Stimulated activated CD8-positive, alpha-beta memory T cell treated with anti-CD3 and anti-CD28 coated beads, Interleukin-12 subunit alpha, Interleukin-12 subunit beta, amount 100 ng/mL, for 1 hour (primary cell): Measurements from ENCODE around the gene RAB3B.
"Not testable (repeated sequence)": the region's sequence is repeated elsewhere in the genome, so short reads cannot be mapped to it uniquely, and the experiment has no call there.

Experiments
- DNase-seq: peaks from one replicate; pipeline ENCODE4 v3.0.0-alpha.2; 2020; ENCODE audit warnings: low read depth

Gene RAB3B

GRCh38 chr1:51989582-51990477 is 670 bp downstream of the RAB3B start:
- no peak for DNase-seq

DNA sequence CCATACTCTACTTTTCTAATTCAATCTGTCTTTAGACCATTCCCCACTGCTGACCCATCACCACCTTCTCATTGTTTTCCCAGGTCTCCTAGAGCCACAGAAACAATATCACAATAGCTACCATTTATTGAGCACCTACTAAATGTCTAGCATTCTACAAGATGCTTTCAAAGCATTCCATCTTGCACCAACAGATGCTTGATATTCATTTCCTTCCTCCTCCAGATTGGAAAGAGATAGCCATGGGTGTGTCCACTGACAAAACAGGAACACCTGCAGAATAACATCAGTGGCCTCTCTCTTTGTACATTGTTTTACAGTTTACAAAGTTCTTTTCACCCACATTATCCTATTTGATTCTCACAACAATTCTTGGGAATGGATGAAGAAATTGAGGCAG is 2.2 kb downstream of the RAB3B start:
- no peak for DNase-seq

DNA sequence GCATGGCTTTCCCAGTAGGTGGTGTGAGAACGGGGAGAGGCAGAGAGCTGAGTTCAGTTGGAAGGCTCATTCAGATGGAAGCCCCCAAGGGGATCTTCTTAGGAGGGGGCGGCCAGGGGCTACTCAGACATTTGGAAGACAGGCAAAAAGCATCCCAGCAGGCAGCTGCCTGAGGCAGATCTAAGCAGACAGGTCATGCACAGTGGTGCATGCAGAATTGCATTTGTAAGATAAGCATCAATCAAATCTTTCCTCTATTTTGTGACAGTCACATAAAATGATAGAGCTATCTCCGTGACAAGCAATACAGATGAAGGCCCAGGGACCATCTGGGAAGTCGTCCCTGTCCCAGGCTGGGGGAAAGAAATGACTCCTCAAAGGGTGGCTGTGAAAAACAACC is 3.8 kb downstream of the RAB3B start:
- no peak for DNase-seq

GRCh38 chr1:51982161-51982560 is 8.3 kb downstream of the RAB3B start:
- no peak for DNase-seq

- DNase-seq: no peak
Observed at GRCh38 chr1:51981555-51981954, 8.9 kb downstream of the RAB3B start.

GRCh38 chr1:51978099-51978498 is 12.4 kb downstream of the RAB3B start:
- no peak for DNase-seq

DNA sequence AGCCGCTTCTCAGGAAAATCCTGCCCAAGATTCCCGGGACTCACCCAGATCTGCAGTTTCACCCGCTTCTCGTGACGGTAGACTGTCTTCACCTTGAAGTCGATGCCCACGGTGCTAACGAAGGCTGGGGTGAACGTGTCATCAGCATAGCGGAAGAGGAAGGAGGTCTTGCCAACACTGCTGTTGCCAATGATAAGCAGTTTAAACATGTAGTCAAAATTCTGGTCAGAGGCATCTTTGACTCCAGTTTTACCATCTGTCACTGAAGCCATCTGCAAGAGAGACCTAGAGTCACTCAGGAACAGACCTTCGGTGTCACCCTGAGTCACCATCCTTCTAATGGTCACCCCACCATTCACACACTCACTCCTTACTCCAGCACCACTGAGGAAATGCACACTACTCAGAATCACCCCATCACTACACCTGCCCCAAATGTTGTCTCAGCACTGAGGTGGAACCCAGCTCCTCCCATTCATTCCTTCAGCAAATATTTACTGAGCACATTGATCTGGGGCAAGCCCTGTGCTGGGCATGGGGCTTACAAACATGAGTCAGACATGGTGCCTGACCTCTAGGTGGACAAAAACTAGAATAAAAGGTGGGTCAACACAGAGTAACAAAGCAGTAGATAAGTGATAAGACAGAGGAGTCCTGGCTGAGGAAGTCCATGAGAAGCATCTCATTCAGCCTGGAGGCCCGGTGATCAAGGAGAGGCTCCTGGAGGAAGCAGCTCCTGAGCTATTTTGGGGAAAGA is 13.5 kb downstream of the RAB3B start:
- DNase-seq: no peak

DNA sequence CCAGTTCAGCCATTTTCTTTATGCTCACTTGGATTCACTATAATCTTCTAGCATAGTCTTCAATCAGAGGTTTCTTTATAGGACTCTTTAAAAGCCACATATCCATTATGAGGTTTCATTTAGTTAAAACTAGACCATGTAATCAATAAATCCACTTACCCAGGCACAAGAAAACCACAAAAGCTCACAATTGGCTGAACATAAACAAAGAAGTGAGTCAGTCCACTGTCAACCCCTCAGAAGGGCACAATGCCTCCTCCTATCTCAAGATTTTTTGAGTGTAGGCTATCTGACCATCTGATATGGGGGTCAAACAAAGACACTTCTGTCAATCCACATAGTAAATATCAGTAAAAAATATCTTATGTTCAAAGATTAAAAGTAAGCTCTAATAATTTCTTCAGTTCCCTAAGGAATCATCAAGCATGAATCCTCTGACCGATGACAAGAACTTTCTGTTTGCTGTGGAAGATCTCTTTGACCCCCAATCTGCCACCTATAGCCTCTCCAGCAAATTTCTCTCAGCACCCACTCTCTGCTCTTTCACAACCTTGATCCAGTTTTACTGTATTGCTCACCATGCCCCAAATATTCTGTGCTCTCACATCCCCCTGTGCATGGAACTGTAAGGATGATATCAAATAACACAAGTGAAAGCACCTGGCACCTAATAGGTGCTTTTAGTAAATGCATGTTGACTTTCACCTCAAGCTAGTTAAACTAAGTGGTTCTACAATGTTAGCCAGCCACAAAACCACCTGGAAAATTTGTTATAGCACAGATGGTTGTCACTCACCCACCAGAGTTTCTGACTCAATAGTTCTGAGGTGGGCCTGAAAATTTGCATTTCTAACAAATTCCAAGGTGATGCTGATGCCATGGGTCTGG is 16.7 kb downstream of the RAB3B start:
- DNase-seq: no peak

- DNase-seq: no peak
Observed at GRCh38 chr1:51969038-51969705, 21.3 kb downstream of the RAB3B start.

DNA sequence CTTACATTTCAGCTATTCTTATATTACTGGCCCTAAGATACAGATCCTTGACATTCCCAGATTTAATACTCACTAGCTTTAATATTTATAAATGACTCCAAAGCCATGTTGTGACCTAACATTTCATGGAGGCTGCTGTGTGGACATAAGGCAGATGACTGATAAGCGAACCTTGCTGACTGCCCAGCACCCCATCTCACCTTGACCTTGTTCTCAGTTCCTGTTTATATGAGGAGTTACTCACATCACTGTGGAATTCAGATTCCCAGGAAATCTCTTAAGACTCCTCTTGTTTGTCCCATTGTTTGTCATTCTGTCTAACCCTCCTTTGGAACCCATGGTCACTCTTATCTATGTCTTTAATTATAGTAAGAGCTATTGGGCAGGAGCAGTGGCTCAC is 21.9 kb downstream of the RAB3B start:
- DNase-seq: no peak

- DNase-seq: not testable (repeated sequence)
Observed at GRCh38 chr1:51967213-51967791, 23.2 kb downstream of the RAB3B start.

GRCh38 chr1:51966559-51966958 is 23.9 kb downstream of the RAB3B start:
- DNase-seq: no peak

DNA sequence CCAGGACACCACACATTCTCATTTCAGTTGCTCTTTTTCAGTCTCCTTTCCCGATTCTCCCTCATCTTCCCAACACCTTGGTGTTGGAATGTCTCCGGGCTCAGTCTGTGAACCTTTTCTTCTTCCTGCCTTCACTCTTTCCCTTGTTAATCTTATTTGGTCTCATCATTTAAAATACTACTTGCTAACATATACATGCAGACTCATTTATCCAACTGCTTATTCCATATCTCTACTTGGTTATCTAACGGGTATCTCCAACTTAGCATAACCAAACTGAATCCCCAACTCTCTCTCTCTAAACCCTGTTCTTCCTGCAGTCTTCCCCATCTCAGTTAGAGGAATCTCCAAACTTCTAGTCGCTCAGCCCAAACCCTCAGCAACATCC is 26.2 kb downstream of the RAB3B start:
- no peak for DNase-seq

DNA sequence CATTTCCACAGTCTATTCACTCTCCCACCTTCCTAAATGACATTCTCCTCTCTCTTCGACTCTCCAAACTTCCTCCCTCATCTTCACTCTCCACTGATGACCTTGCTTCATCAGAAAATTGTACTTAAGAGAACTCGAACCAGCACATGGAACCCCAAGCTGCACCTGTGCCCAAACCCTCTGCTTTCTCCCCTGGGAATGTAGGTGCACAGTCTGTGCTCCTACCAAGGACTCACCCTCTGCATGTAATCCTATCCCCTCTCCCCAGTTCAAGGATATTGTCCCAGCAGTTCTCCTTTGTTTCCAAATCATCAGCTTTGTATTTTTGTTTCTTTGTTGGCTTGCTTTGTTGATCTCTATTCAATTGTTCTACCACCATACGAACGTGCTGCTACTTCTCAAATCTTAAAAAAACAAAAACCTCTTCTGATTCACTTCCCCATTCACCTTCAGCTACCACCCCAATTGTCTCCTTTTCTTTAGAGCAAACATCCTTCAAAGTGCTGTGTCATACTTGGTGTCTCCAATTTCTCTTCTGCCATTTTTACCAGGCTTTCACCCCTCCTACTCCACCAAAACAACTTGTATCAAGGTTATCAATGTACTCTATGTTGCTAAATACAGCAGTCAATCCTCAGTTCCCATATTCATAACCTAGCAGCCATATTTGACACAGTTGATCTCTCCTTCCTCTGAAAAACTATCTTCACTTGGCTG is 26.8 kb downstream of the RAB3B start:
- no peak for DNase-seq

GRCh38 chr1:51962486-51963356 is 27.8 kb downstream of the RAB3B start:
- DNase-seq: no peak

GRCh38 chr1:51961954-51962353 is 28.5 kb downstream of the RAB3B start:
- no peak for DNase-seq

GRCh38 chr1:51961231-51961630 is 29.3 kb downstream of the RAB3B start:
- DNase-seq: no peak

- no peak for DNase-seq
Observed at GRCh38 chr1:51960262-51960661, 30.2 kb downstream of the RAB3B start.

DNA sequence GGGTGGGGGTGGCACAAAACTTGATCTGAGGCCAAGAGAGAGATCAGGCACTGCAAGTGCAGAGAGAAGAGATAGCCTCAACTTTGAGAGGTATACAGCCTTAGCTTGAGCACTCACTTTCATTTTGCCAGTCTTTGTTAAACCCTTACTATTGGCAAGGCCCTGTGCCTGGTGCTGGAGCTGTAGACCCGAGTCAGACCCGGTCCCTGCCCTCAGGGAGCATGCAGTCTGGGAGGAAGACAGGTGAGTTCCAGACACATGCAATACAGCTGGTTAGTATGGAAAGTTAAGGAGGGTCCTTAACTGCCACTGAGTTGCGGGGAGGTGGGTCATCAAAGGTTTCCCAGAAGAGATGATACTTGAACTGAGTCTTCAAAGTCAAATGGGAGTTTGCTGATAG is 31.7 kb downstream of the RAB3B start:
- DNase-seq: no peak

DNA sequence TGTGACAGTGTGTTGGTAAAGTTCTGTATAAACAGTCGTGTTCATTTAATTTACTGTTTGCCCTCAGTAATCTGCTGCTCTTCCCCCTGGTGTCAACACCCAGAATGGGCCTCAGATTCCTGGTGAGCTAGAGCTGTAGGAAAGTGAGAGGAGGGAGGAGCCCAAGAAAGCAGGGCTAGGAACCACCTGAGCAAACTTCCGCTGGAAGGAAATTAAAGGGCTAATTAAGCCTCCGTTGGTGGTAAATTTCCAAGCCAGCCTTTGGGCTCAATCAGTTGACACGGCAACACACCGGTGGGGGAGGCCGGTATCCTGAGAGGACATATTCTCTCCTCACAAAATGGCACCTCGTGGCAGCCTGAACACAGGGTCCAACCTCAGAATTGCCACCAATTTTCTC is 32.9 kb downstream of the RAB3B start:
- DNase-seq: no peak
